GM13976 (cell line): ENCODE measurements around the gene SMG9.

Source experiments
- DNase-seq: peaks from one replicate; pipeline ENCODE4 v3.0.0; 2012; ENCODE audit warnings: low spot score
- CTCF ChIP-seq: IDR thresholded peaks from 2 replicates; pipeline ENCODE4 v1.5.1; 2012; ENCODE audit warnings: borderline replicate concordance, mild to moderate bottlenecking; ENCODE audit not compliant: insufficient read depth; ENCODE audit errors: extremely low read depth, missing control alignments, control extremely low read depth
- in situ Hi-C: fragments of 300-500 bp; cut with MboI; formaldehyde crosslinking; loops from one replicate; pipeline ENCODE4 v1.12.0; 2022; ENCODE audit warnings: low sequenced_read_pairs, mixed read lengths, inconsistent platforms; ENCODE audit not compliant: unreplicated experiment

Gene SMG9

GRCh38 chr19:43754503-43755255, at the start of gene SMG9:
SMG9 (minus strand) TSS chr19:43754962; CDS start chr19:43750741, 4,221 bp downstream.
- no peak for TF ChIP-seq CTCF
- in situ Hi-C loops: no loop called here
- DNase-seq: peak; percentile 93

- DNase-seq: no peak
- no peak for TF ChIP-seq CTCF
- in situ Hi-C loops: no loop called here
Observed at GRCh38 chr19:43804432-43804831, 49.7 kb upstream of the SMG9 start.

GRCh38 chr19:43802216-43802951, 47.6 kb upstream of the SMG9 start, which contains the start of gene LYPD5:
LYPD5 (minus strand) TSS chr19:43802447; CDS start chr19:43802380, 67 bp downstream.
- in situ Hi-C loops: no loop called here
- no peak for TF ChIP-seq CTCF
- no peak for DNase-seq

- in situ Hi-C loops: no loop called here
- TF ChIP-seq CTCF: no peak
- DNase-seq: no peak
Observed at GRCh38 chr19:43799502-43800142, 44.9 kb upstream of the SMG9 start.

- peak; percentile 57 for DNase-seq
- in situ Hi-C loops: no loop called here
Observed at GRCh38 chr19:43798546-43799409, 44.0 kb upstream of the SMG9 start.

More at GRCh38 chr19:43798546-43799409, 44.0 kb upstream of the SMG9 start:
- no peak for TF ChIP-seq CTCF
